CD14-positive monocyte (primary cell): ENCODE data around the gene LHPP. TPM values are rescaled to one million over a fixed set of nuclear protein-coding genes. Genes with fewer than 3 reads are reported as not detected.

Experiments
- DNase-seq, 3 donors: peaks; one replicate each; pipeline ENCODE4 v3.0.0-alpha.2; 2011 to 2022
- H2AFZ ChIP-seq: 2 replicates; pipeline ENCODE4 v1.6.0; 2012; ENCODE audit warnings: mild to moderate bottlenecking, low read depth, low read length, inconsistent platforms; ENCODE audit not compliant: insufficient read depth, poor library complexity, severe bottlenecking
- H3K27ac ChIP-seq, 2 donors: 1 replicate in 1 of 2; 2 replicates in 1 of 2; pipeline ENCODE4 v1.5.1; 2012 to 2013; ENCODE audit warnings: low read length in 2 of 2, control low read depth in 1 of 2, inconsistent platforms in 1 of 2, low read depth in 1 of 2, mild to moderate bottlenecking in 1 of 2
- H3K27me3 ChIP-seq, 2 donors: one replicate each; pipeline versions ENCODE4 v1.6.0 to v1.6.1; 2011 to 2013; ENCODE audit warnings: low read length in 2 of 2; ENCODE audit not compliant: control insufficient read depth in 2 of 2, insufficient read depth in 2 of 2
- H3K36me3 ChIP-seq, 2 donors: replicated peaks in 1 of 2; 1 replicate in 1 of 2; 2 replicates in 1 of 2; pipeline versions ENCODE4 v1.5.1 to v1.6.1; 2012 to 2013; ENCODE audit warnings: low read length in 2 of 2, control low read depth in 1 of 2, inconsistent platforms in 1 of 2, mild to moderate bottlenecking in 1 of 2; ENCODE audit not compliant: insufficient read depth in 2 of 2, control insufficient read depth in 1 of 2
- H3K4me1 ChIP-seq, 2 donors: 1 replicate in 1 of 2; 2 replicates in 1 of 2; pipeline versions ENCODE4 v1.5.1 to v1.6.1; 2012 to 2013; ENCODE audit warnings: low read length in 2 of 2, control low read depth in 1 of 2, inconsistent platforms in 1 of 2, mild to moderate bottlenecking in 1 of 2, moderate library complexity in 1 of 2; ENCODE audit not compliant: insufficient read depth in 2 of 2, control insufficient read depth in 1 of 2
- H3K4me2 ChIP-seq: replicated peaks from 2 replicates; pipeline ENCODE3; 2012; ENCODE audit warnings: low read length, moderate library complexity, mild to moderate bottlenecking; ENCODE audit not compliant: poor library complexity, severe bottlenecking; ENCODE audit errors: extremely low read depth
- H3K4me3 ChIP-seq, 3 experiments: fragments of 200-600 bp in 1 of 3; sonication (generic) in 1 of 3; replicated peaks in 1 of 3; 1 replicate in 2 of 3; 2 replicates in 1 of 3; pipeline ENCODE4 v1.5.1; 2011 to 2013; ENCODE audit warnings: low read length in 3 of 3, mild to moderate bottlenecking in 3 of 3, control low read depth in 2 of 3, low read depth in 2 of 3, inconsistent platforms in 1 of 3, moderate library complexity in 1 of 3
- H3K79me2 ChIP-seq: 2 replicates; pipeline ENCODE4 v1.6.0; 2012; ENCODE audit warnings: mild to moderate bottlenecking, control low read depth, inconsistent platforms, low read length, moderate library complexity; ENCODE audit not compliant: insufficient read depth
- H3K9ac ChIP-seq: 2 replicates; pipeline ENCODE4 v1.6.0; 2017; ENCODE audit warnings: low read length, mild to moderate bottlenecking; ENCODE audit not compliant: insufficient read depth, poor library complexity, severe bottlenecking
- H3K9me3 ChIP-seq, 2 donors: replicated peaks in 1 of 2; 1 replicate in 1 of 2; 2 replicates in 1 of 2; pipeline versions ENCODE4 v1.5.1 to v1.6.1; 2012 to 2013; ENCODE audit warnings: low read length in 2 of 2, control low read depth in 1 of 2; ENCODE audit not compliant: control insufficient read depth in 1 of 2, insufficient read depth in 1 of 2
- H4K20me1 ChIP-seq: 2 replicates; pipeline ENCODE4 v1.6.0; 2012; ENCODE audit warnings: mild to moderate bottlenecking, low read length, control low read depth, moderate library complexity; ENCODE audit not compliant: insufficient read depth
- H3K27ac Mint-ChIP-seq, 7 donors: one replicate each; pipeline ENCODE4 v1.8.0; 2020; ENCODE audit warnings: mild to moderate bottlenecking in 7 of 7, mixed read lengths in 7 of 7, moderate library complexity in 6 of 7, inconsistent platforms in 2 of 7
- H3K27me3 Mint-ChIP-seq, 3 donors: one replicate each; pipeline ENCODE4 v1.8.0; 2021 to 2022; ENCODE audit warnings: low read depth in 3 of 3, mild to moderate bottlenecking in 3 of 3, mixed read lengths in 3 of 3, moderate library complexity in 3 of 3, inconsistent platforms in 1 of 3
- H3K36me3 Mint-ChIP-seq, 2 donors: one replicate each; pipeline ENCODE4 v1.8.0; 2020; ENCODE audit warnings: mixed read lengths in 2 of 2, inconsistent platforms in 1 of 2, mild to moderate bottlenecking in 1 of 2
- H3K4me1 Mint-ChIP-seq: one replicate; pipeline ENCODE4 v1.8.0; 2020; ENCODE audit warnings: mild to moderate bottlenecking, mixed read lengths
- H3K4me3 Mint-ChIP-seq, 2 donors: one replicate each; pipeline ENCODE4 v1.8.0; 2020; ENCODE audit warnings: mild to moderate bottlenecking in 2 of 2, mixed read lengths in 2 of 2, moderate library complexity in 1 of 2
- H3K9me3 Mint-ChIP-seq, 7 donors: one replicate each; pipeline ENCODE4 v1.8.0; 2020 to 2022; ENCODE audit warnings: mixed read lengths in 7 of 7, mild to moderate bottlenecking in 6 of 7, moderate library complexity in 6 of 7, inconsistent platforms in 2 of 7
- WGBS: methylation state at CpG from one replicate; pipeline ENCODE4 v1.1.5; 2013; ENCODE audit warnings: missing lambda C conversion rate; ENCODE audit not compliant: insufficient coverage; 5-methylcytosine and 5-hydroxymethylcytosine counted together
- intact Hi-C, 2 donors: fragments of 100-400 bp; cut with micrococcal nuclease; formaldehyde crosslinking; loops; one replicate each; pipeline versions ENCODE4 v1.15.0 to v1.15.1; 2023
- polyA plus RNA-seq, 3 donors: library from polyadenylated mRNA; depleted of rRNA in 1 of 3; unstranded in 2 of 3; stranded (reverse) in 1 of 3; fragments of 300-500 nt in 2 of 3; fragments of >200 nt in 1 of 3; fragmentation: Illumina TruSeq in 2 of 3; gene quantifications; 1 replicate in 2 of 3; 2 replicates in 1 of 3; pipeline ENCODE4 v1.2.3, GENCODE V29; 2012 to 2021
- TF ChIP-seq, protein P1 (sequence below): fragments of 200-600 bp; IDR thresholded peaks from one replicate; pipeline ENCODE4 v1.8.0; 2022; ENCODE audit warnings: antibody characterized with exemption, mild to moderate bottlenecking

Gene LHPP
- polyA plus RNA-seq, 3 donors = 15.2 to 20.6 (median 19.5) TPM

- Histone ChIP-seq H3K27ac (no peak overlapping the region), H2AFZ (no peak overlapping the region), H4K20me1 (no peaks in the 10 kb centered on the region), H3K79me2 (no peaks in the 10 kb centered on the region), H3K4me1 (no peaks in the 10 kb centered on the region), H3K9me3 (peaks cover 0 to 30% of the 10 kb centered on the region in 2 donors), H3K9ac (no peak overlapping the region), H3K27me3 (peaks cover 71 to 84% of the 10 kb centered on the region in 2 donors), H3K4me3 (no peak overlapping the region), H3K36me3 (no peaks in the 10 kb centered on the region), H3K4me2 (no peak overlapping the region)
- no peak for DNase-seq
- peaks cover 78 to 88% (median 84%) of the 10 kb centered on the region in 3 donors for H3K27me3 Mint-ChIP-seq
- H3K4me3 Mint-ChIP-seq = peak overlapping the region in 1 of 2 donors; percentile 82
- TF ChIP-seq, protein P1, sequence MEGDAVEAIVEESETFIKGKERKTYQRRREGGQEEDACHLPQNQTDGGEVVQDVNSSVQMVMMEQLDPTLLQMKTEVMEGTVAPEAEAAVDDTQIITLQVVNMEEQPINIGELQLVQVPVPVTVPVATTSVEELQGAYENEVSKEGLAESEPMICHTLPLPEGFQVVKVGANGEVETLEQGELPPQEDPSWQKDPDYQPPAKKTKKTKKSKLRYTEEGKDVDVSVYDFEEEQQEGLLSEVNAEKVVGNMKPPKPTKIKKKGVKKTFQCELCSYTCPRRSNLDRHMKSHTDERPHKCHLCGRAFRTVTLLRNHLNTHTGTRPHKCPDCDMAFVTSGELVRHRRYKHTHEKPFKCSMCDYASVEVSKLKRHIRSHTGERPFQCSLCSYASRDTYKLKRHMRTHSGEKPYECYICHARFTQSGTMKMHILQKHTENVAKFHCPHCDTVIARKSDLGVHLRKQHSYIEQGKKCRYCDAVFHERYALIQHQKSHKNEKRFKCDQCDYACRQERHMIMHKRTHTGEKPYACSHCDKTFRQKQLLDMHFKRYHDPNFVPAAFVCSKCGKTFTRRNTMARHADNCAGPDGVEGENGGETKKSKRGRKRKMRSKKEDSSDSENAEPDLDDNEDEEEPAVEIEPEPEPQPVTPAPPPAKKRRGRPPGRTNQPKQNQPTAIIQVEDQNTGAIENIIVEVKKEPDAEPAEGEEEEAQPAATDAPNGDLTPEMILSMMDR = no peak
- peaks cover 0 to 10% of the 10 kb centered on the region in 2 donors for H3K36me3 Mint-ChIP-seq
- intact Hi-C loops = no loop called here
- H3K27ac Mint-ChIP-seq = no peak overlapping the region
- H3K4me1 Mint-ChIP-seq = peaks cover 17% of the 10 kb centered on the region
- 8% methylated on average over 67 of the region's 71 CpGs for WGBS
- peaks cover 0 to 22% (median 2%) of the 10 kb centered on the region in 7 donors for H3K9me3 Mint-ChIP-seq
These were observed 14.5 kb upstream of the LHPP start for GRCh38 chr10:124446830-124447750.

- H3K27me3 Mint-ChIP-seq = peaks cover 85 to 93% (median 89%) of the 10 kb centered on the region in 3 donors
- TF ChIP-seq, protein P1 = no peak
- Histone ChIP-seq H4K20me1 (no peaks in the 10 kb centered on the region), H3K9ac (no peak overlapping the region), H3K27me3 (peaks cover 78 to 88% of the 10 kb centered on the region in 2 donors), H3K9me3 (peaks cover 0 to 30% of the 10 kb centered on the region in 2 donors), H3K36me3 (no peaks in the 10 kb centered on the region), H3K4me3 (no peak overlapping the region), H3K4me1 (no peaks in the 10 kb centered on the region), H3K79me2 (no peaks in the 10 kb centered on the region), H2AFZ (no peak overlapping the region), H3K27ac (no peak overlapping the region), H3K4me2 (no peak overlapping the region)
- peak overlapping the region; percentile 43 to 79 for H3K4me3 Mint-ChIP-seq
- H3K9me3 Mint-ChIP-seq = peaks cover 0 to 21% (median 2%) of the 10 kb centered on the region in 7 donors
- H3K36me3 Mint-ChIP-seq = peaks cover 0 to 10% of the 10 kb centered on the region in 2 donors
- no peak overlapping the region for H3K27ac Mint-ChIP-seq
- intact Hi-C loops = no loop called here
- peaks cover 17% of the 10 kb centered on the region for H3K4me1 Mint-ChIP-seq
- no peak for DNase-seq
- 1% methylated on average over 53 of the region's 60 CpGs for WGBS
These were observed 13.7 kb upstream of the LHPP start for GRCh38 chr10:124447751-124448466.
